Muscle of arm (tissue), 12 donors: ENCODE results near the gene HACD3. TPM values are rescaled to one million over a fixed set of nuclear protein-coding genes. Genes with fewer than 3 reads are reported as not detected.
A peak's percentile ranks its signal among the peaks of the same experiment; 100 is the strongest.
"Not testable (repeated sequence)": the region's sequence is repeated elsewhere in the genome, so short reads cannot be mapped to it uniquely, and the experiment has no call there.

Experiments
- DNase-seq: peaks from one replicate; pipeline ENCODE4 v3.0.0-alpha.2; 2013
- polyA plus RNA-seq, 12 donors: library from polyadenylated mRNA; unstranded; fragments of 120-200 nt; gene quantifications; one replicate each; pipeline ENCODE4 v1.2.1, GENCODE V29; 2013; ENCODE audit not compliant: insufficient read length in 12 of 12

Gene HACD3
- polyA plus RNA-seq, 12 donors, result 36.9 to 61.7 (median 51.4) TPM; not detected in 1

- no peak for DNase-seq
Measured at GRCh38 chr15:65540314-65540713, 10.1 kb downstream of the HACD3 start.

- no peak for DNase-seq
Measured at GRCh38 chr15:65541231-65541820, 11.1 kb downstream of the HACD3 start.

- DNase-seq, result no peak
Measured at GRCh38 chr15:65547841-65548240, 17.6 kb downstream of the HACD3 start.

DNA sequence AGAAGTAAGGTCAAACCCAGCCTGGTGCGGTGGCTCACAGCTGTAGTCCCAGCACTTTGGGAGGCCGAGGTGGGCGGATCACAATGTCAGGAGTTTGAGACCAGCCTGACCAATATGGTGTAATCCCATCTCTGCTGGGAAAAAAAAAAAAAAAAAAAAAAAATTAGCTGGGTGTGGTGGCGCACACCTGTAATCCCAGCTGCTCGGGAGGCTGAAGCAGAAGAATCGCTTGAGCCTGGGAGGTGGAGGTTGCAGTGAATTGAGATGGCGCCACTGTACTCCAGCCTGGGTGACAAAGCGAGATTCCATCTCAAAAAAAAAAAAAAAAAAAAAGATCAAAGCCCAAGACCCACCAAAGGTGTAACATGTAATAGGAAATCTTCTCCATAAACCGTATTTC lies 19.0 kb downstream of the HACD3 start:
- not testable (repeated sequence) for DNase-seq

- no peak for DNase-seq
Measured at GRCh38 chr15:65550681-65551098, 20.4 kb downstream of the HACD3 start.

DNA sequence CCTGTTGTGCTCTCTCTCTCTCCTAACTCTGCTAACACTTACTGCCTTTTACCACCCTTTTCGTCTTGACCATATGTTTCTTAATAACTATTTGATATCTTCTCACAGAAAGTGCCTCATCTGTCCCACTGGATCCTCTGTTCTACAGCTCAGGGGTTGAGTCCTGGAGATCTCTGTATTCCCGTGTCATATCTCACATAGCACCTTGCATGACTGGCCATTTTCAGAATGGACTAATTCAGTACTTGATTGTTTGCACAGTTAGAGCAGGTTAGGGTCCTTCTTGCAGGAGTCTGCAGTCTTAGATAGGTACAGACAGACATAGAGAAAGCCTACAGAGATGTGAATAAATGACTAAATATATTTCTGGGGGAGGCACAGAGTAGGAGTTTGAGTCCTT lies 20.9 kb downstream of the HACD3 start:
- no peak for DNase-seq

- not testable (repeated sequence) for DNase-seq
Measured at GRCh38 chr15:65552851-65553250, 22.6 kb downstream of the HACD3 start.

DNA sequence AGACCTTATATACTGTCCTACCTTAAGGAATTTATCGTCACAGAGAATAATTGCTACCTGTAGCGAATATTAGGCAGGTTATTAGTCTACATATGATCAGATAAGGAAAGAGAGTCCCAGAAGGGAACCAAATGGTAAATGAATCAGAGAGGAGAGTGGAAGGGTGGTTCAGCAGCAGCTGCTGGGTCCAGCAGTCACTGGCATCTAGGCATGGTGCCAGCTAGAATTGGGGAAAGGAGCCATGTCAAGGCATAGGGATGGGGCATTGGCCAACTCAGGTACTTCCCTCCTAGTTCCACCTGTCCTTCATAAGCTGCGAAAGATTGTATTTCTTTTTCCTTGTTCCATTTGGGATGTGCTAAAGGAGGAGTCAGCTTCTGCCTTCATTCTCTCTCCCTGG lies 23.4 kb downstream of the HACD3 start:
- DNase-seq, result no peak

DNA sequence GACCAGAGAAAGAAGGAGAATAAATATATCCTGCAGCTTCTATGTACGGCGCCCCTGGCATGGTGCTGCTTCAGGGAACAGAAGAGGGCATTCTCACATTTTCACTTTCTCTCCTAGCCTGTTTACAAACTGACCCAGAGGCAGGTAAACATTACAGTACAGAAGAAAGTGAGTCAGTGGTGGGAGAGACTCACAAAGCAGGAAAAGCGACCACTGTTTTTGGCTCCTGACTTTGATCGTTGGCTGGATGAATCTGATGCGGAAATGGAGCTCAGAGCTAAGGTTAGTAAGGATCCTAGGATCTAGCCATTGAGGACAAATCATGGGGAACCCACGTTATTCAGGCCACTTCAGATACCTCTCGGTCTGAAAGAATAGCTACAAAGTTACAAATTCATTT lies 26.4 kb downstream of the HACD3 start:
- no peak for DNase-seq

GRCh38 chr15:65558336-65558735 lies 28.1 kb downstream of the HACD3 start:
- DNase-seq, result no peak

DNA sequence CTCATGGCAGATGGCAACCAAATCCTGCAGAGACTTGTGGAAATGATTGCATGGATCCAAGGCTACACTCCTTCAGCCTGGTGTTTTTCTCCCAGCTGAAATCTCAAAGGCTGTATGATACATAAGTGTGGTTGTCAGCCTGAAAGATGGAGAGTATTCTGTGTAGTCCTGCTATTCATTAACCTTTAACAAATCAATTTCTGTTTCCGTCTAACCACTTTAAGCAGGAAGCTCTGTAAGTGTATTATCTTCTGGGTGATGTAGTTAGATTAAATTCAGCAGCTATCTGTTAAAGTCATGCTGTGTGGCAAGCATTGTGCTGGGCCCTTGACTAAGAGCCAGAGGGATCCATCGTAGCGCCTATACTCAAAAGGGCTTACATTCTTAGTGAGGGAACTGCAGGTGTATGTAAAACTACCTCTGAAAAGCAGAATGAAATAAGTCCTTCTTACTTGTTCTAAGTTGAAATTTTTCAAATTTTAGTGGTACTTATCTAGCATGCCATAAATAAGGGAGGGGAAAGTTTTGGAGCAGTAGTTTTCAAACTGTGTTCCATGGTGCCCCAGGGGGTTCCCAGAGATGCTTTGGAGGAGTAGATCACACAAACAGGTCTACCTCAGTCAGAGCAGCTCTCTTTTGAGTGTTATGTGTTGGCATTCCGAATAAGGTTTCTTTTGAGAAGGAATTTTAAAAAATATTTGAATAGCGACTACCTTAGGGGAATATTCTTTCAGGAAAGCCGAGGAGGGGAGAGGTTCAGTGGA lies 28.9 kb downstream of the HACD3 start:
- DNase-seq, result no peak

DNA sequence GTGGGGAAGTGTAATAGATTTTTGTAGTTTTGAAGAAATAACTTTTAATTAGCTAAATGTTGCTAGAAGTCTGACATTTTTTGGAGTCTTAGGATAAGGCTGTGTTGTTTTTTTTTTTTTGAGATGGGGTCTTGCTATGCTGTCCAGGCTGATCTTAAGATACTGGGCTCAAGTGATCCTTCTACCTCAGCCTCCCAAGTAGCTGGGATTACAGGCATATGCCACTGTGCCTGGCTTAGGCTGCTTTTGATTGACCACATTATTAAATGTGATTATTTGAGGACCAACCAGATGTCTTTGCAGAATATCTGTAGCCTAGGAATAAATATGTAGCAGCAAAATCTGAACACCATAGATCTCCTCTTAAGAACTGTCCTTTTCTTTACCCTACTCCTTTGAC lies 29.7 kb downstream of the HACD3 start:
- no peak for DNase-seq

DNA sequence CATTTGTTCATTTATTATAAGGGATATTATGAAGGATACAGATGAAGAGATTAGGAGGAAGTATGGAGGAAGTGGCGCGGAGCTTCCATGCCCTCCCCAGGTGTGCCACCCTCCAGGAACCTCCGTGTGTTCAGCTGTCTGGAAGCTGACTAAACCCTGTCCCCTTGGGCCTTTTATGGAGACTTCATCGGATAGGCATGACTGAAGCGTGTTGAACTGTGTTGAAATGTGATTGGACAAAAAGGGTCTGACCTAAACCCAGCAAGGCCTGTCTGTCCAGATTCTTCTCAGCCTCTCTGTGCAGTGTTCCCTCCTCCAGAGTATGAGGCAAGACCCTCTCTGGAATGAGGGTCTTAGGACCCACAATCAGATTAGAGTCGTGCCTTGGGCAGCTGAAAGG lies 31.7 kb downstream of the HACD3 start:
- no peak for DNase-seq

DNA sequence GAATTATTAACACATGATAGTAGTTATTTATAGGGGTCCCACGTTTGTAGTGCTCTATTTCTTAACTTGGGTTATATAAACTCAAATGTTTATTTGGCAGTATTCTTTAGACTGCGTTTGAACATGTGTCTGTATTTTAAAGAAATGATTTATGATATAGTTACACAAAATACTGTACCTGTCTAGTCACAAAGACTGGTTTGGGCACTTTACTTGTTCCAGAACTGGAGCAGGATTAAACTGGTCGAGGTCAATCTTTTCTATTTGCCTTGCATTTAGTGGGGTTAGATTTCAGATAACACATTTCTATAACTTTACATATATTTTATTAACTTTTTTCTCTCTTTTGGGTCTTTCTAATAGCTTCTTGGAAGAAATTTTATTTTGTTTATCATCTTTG lies 39.5 kb downstream of the HACD3 start:
- DNase-seq, result no peak

DNA sequence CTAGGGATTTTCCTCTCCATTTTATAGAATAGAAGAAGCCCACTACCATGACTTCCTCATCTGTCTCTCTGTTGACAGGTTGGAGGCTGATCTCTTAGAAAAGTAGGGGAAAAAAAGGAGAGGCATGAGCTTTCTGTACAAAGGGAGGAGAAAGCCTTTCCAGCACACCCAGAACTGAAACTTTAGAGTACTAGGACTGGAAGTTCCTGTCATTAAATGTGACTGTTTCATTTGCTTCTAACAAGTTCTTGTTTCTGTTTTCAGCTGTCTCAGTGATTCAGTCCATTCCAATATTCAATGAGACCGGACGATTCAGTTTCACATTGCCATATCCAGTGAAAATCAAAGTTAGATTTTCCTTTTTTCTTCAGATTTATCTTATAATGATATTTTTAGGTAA lies 41.7 kb downstream of the HACD3 start:
- no peak for DNase-seq

DNA sequence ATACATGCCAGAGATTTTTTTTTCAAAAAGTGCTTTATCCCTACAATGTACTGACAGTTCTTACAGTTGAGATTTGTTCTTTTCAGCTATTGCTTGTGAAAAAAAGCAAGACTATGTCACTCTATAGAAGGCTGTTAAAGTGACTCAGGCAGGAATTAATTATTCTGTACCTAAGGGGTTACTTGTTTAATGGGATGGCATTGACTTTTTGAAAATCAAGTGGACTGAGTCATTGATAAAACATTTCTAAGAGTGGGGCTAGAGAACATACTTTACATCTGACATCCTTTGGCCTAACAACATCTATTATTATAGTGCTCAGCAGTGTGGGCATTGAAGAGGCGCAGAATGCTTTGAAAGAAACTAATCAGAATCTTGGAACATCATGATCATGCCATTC lies 46.4 kb downstream of the HACD3 start:
- DNase-seq, result no peak

GRCh38 chr15:65577129-65577996 lies 47.1 kb downstream of the HACD3 start:
- no peak for DNase-seq

DNA sequence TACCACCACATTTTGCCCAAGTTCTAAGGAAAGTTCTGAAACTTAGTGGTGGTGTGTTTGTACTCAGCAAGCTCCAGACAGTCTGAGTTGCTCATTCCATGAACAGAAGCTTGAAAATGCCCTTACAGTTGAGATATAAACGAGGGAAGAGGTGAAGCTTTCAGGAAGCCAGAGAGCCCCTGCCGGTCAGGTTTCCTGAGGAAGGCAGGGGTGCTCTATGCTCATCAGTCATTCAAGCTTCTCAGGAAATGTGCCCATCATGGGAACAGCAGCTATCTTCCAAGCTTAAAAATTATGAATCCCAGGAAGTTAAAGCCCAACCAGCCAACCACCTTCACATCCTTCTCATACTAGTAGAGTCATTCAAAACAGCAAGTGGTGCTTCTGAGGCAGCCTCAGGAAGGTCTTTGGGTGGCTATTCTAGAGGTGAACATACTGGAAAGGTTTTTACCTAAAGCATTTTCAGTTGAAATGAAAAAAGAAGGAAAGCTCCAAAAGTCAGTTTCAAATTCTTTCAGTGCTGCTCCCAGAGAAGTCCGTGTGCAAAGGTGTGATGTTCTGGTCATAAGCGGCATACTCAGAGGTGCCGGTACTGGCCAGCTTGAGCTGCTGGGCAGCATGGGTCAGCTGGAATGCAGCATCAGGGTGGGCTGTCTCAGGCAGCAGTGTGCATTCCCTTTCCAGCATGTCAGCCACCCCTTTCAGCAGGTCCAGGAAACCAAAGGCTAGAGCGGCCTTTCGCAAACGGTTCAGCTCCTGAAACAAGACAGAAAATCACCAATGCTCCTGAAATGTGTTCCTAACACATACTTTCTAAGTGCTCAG lies 48.9 kb downstream of the HACD3 start:
- no peak for DNase-seq

- no peak for DNase-seq
Measured at GRCh38 chr15:65579762-65580161, 49.5 kb downstream of the HACD3 start.

- DNase-seq, result no peak
Measured at GRCh38 chr15:65580287-65580686, 50.0 kb downstream of the HACD3 start.

- DNase-seq, result peak; percentile 8
Measured at GRCh38 chr15:65583701-65584100, 53.4 kb downstream of the HACD3 start.

DNA sequence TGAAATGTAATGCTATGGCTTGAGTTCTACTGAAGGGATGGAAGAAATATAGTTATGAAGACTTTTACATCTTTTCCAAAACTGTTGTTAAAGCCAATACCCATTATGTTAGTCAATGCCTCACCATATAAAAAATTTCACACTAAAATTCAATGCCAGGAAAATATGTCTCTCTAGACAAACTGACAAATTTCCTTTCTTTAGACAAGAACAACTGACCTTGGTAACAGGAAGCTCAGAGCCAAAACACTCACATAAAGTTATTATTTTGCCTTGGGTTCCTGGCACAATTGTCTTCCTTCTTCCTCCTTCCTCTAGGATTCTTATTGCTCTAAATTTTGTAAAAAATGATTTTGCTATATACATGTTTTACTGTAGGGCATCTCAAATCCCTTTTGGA lies 54.0 kb downstream of the HACD3 start:
- DNase-seq, result no peak
